ENCODE measurements around the gene RTN4.

Gene RTN4

DNA sequence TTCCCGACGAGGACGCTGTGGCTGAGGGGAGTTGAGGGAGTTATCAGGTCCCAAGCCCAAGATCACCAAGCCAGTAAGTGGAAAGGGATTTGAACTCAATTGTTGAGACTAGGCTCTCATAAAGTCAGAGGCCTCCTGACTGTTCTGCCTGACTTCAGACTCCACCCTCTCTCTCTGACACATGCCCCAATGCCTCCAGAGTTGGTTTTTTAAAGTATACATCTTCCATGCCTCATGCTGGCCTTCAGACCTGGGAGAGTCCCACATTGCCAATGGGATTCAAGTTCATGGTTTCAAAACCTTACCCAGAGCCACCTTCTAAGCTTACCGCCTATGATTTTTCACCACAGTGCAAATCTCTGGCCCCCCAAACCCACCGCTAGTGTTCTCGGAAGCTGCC, 100.8 kb downstream of the RTN4 start:
- DNase-seq, result no peak

DNA sequence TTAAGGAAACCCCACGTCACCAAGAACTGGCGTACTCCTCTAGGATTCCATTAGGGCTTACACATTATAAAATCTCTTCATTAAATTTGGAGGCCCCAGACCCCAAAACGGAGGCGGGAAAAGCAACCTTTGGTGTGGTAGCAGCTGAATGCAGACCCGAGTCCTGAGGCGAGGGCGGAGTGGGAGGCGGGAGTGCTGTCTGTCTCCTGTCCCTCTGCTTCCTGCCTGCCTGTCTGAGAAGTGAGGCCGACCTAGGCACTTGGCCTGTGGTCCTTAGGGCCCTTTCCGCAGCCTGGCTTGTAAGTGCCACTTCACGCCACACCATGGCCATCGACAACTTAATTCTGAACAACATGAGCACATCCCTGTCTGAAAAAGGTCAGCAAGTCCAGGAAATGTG, 102.1 kb downstream of the RTN4 start:
- DNase-seq, result no peak

GRCh38 chr2:54947646-54948045, 102.6 kb downstream of the RTN4 start:
- DNase-seq, result no peak

- no peak for DNase-seq
Measured at GRCh38 chr2:54947136-54947535, 103.1 kb downstream of the RTN4 start.

- DNase-seq, result no peak
Measured at GRCh38 chr2:54946220-54946805, 103.9 kb downstream of the RTN4 start.

- DNase-seq, result no peak
Measured at GRCh38 chr2:54945391-54946219, 104.6 kb downstream of the RTN4 start.

DNA sequence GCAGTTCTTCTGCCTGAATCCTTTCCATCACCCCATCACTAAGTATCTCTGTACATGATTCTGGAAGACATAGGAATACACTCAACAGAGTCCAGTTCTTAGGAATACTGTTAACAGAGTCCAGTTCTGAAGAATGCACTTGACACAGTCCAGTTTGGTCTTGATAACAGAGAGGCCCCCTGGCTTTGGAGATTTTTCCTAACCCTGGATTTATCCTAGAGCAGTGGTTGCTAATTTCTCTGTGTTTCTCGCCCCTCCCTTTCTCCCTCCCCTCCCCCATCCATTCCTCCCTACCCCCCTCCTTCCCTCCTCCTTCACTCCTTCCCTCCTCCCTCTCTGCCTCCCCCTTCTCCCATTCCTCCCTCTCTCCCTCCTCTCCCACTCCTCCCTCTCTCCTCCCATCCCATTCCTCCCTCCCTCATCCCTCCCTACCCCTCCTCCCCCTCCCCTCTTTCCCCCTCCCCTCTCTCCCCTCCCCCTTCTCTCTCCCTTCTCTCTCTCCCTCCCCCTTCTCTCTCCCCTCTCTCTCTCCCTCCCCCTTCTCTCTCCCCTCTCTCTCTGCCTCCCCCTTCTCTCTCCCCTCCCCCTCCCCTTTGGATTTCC, 105.4 kb downstream of the RTN4 start:
- DNase-seq, result no peak

DNA sequence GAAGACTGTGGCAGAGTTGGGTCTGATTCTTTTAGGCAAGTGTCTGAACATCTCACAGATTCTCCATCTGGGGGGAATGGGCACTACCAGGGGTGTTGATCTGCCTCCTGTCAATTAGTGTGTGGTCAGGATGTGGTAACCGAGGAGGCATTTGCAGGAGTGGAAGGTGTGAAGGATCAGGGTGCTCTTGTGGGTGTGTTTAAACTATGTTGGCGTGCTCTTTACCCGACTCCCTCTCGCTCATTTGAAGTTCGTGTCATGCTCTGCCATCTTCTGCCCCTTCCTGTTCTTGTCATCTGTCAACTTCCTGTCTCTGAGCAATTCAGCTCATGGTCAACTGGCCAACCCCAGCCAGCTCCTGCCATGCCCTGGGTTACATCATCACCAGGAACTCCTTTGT, 107.9 kb downstream of the RTN4 start:
- DNase-seq, result no peak

DNA sequence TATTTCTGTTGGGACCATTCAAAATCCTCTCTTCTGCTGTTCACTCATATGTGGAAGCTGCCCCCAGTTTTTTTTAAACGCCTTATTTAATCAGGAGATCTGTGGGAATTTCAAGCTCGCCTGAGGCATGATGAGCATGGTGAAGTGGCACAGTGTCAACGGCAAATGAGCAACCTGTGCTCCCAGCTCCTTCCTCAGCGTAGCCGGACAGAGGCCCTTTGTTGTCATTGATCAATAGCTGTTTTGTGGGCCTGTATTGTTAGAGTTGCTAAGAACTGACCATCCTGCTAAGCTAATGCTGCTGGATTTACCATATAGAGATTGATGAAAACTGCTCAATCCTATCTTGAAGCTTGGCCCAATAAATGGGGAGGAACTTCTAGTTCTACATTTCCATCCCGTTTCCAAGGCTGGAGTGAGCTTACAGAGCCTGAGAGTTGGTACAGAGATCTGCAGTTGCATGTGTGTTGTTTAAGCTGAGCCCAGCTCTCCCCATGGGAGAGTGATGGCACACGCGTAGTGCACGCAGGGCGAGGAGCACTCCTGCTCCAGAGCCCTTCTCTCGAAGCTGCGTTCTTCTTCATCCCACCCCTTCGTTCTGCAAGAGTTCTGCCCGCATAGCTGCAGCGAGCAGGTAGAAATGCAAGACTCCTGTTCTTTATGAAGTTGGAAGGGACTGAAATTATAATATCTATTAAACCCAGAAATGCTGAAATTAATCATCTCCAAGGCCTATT, 108.8 kb downstream of the RTN4 start:
- no peak for DNase-seq

GRCh38 chr2:54940723-54941122, 109.5 kb downstream of the RTN4 start:
- DNase-seq, result no peak

GRCh38 chr2:54939446-54940118, 110.7 kb downstream of the RTN4 start:
- no peak for DNase-seq

DNA sequence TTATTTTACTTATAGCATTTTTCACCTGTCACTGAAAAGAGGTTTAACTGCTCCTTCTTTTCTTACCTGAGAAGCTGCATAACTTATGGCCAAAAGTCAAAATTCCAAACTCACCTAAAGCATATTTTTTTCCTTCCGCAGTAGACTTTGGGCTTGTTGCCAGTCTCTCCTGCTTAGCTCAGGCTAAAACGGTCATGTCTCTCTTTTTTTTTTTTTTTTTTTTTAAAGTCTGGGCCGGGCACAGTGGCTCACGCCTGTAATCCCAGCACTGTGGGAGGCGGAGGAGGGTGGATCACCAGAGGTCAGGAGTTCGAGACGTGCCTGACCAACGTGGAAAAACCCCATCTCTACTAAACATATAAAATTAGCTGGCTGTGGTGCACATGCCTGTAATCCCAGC, 113.5 kb downstream of the RTN4 start:
- no peak for DNase-seq

DNA sequence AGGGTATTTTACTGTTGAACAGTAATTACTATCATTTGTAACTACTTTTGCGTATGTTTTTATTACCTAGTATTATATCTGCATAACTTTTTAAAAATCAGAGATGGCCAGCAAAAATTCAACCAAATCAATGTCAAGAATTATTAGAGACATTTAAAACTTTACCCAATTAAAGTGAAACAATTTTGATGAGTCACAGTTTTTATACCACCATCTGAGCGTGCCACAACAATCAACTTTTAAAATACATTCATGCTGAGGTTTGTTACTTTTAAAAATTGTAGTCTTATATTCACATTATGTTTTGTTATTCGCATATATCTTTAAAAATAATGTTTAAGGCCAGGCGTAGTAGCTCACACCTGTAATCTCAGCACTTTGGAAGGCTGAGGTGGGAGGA, 114.9 kb downstream of the RTN4 start:
- no peak for DNase-seq

GRCh38 chr2:54931473-54931872, 118.8 kb downstream of the RTN4 start:
- DNase-seq, result no peak

DNA sequence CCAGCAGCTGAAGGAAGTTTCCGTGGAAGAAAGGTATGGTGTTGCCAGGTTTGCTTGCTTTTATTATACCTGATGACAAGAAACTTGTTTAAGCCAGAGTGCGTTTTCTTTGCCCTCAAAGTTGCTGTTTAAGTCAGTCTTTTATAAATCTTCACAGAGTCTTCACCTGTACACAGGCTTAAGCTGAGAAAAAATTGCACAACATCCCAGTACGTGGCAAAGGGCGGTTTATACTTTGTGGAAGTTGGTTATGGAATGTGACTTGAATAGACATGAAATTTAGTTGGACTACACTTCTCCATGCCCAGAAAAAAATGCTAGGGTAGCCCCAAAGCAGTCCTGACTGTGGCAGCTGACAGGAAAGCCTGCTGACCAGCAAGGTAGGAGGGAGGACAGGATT, 121.5 kb downstream of the RTN4 start:
- DNase-seq, result no peak

GRCh38 chr2:54927751-54928615, 122.3 kb downstream of the RTN4 start:
- no peak for DNase-seq

DNA sequence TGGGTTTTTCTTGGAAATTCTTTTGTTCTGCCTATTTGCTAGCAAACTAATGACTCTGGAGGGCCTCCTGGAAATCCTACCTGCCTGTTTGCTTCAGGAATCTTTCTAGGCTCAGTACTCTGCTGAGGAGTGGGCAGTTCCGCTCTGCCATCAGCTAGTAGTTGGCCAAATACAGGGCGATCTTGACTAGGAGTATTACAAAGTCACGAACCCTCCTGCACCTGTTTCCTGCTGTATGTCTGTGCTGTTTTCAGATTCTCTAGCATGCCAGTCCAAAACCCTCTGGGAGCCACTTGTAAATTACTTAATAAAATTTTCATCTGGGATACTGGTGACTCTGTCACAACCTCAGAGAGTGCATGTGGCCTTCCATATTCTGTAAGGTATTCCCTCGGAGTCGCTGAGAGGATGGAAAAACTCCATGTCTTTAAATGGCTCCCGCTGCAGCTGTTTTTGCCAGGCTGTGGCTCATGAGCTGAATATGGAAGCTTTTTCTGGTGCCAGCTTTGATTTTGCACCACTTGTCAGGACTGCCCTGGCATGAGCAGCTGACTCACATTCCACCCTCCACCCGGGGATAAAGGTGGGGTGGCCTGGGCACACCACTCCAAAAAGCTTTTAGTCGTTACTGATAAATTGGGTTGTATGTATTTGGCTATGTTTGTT, 123.0 kb downstream of the RTN4 start:
- DNase-seq, result no peak

- no peak for DNase-seq
Measured at GRCh38 chr2:54925022-54925421, 125.2 kb downstream of the RTN4 start.

DNA sequence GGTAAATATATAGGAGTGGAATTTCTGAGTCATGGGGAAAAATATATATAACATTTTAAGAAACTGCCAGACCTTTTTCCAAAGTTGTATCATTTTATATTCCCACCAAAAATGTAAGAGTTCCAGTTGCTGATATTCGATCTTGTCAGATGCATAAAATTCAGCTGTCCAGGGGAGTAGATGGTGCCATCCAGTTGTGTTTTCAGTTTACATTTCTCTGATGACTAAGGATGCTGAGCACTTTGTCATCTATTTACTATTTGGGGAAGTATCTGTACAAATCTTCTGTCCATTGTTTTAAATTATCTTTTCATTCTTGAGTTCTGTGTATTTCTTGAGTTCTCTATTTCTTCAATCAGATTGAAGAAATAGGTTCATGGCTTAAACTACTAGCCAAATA, 126.1 kb downstream of the RTN4 start:
- no peak for DNase-seq
